Activated CD4-positive, alpha-beta T cell treated with anti-CD3 and anti-CD28 coated beads, Interleukin-2, amount 10 ng/mL, durations not matched to agents 7 days and 5 days (primary cell): ENCODE results near the gene ZNF236. TPM values are rescaled to one million over a fixed set of nuclear protein-coding genes. Genes with fewer than 3 reads are reported as not detected.

Experiments used
- CTCF ChIA-PET: fragments of 350-600 bp; sonication (Branson Sonifier 250); formaldehyde crosslinking; loops from one replicate; lab custom pipeline; 2021; ENCODE audit warnings: antibody characterized with exemption; lab: Charles Lee
- POLR2A ChIA-PET: fragments of 350-600 bp; sonication (Branson Sonifier 250); formaldehyde crosslinking; loops from one replicate; lab custom pipeline; 2021; ENCODE audit warnings: antibody characterized with exemption; lab: Charles Lee
- DNase-seq: peaks from one replicate; pipeline ENCODE4 v3.0.0-alpha.2; 2020
- H3K27ac Mint-ChIP-seq: one replicate; pipeline ENCODE4 v1.8.0; 2021; ENCODE audit warnings: mild to moderate bottlenecking, moderate library complexity, mixed read lengths
- H3K27me3 Mint-ChIP-seq: one replicate; pipeline ENCODE4 v1.8.0; 2021; ENCODE audit warnings: mixed read lengths
- H3K36me3 Mint-ChIP-seq: one replicate; pipeline ENCODE4 v1.8.0; 2021; ENCODE audit warnings: low read depth, mixed read lengths
- H3K4me1 Mint-ChIP-seq: one replicate; pipeline ENCODE4 v1.8.0; 2021; ENCODE audit warnings: mixed read lengths
- H3K4me3 Mint-ChIP-seq: one replicate; pipeline ENCODE4 v1.8.0; 2021; ENCODE audit warnings: mild to moderate bottlenecking, moderate library complexity, mixed read lengths
- H3K9me3 Mint-ChIP-seq: one replicate; pipeline ENCODE4 v1.8.0; 2021; ENCODE audit warnings: mixed read lengths
- total RNA-seq, 2 experiments: library from RNA; stranded (reverse); gene quantifications; one replicate each; pipeline ENCODE4 v1.2.3, GENCODE V29; 2021

ZNF236 gene
- total RNA-seq, 2 experiments from 2014 or later: 23.9 to 27.7 TPM

DNA sequence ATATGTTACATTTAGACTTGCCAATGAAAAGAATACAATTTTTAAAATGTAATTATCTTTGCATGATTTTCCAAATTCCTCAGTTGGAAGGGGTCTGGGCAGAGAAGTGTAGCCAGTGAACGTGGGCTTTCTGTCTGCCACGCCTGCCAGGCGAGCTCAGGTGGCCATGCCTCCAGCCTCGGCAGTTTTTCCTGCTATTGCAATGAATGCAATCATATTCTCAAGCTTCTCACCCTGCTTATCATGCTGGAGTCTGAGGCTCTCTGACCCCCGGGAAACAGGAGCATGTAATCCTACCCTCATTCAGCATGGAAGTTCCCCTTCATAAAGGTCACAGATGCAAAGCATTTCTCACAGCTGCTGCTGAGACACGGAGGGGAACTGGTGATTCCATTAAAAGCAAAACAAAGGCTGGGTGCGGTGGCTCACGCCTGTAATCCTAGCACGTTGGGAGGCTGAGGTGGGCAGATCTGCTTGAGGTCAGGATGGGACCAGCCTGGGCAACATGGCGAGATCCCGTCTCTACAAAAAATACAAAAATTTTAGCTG, 155.4 kb downstream of the ZNF236 start:
- DNase-seq: no peak
- no peaks in the 10 kb centered on the region for H3K36me3 Mint-ChIP-seq
- H3K4me3 Mint-ChIP-seq: no peak overlapping the region
- CTCF ChIA-PET: interaction anchor here (1.6 to 2.1 kb wide), 2 partner anchors 15 to 23 kb away, joined by 4 to 5 read pairs; no protein-coding TSS in a partner anchor
- POLR2A ChIA-PET: no interaction called here
- no peaks in the 10 kb centered on the region for H3K4me1 Mint-ChIP-seq
- H3K27me3 Mint-ChIP-seq: no peaks in the 10 kb centered on the region
- H3K27ac Mint-ChIP-seq: no peak overlapping the region
- no peaks in the 10 kb centered on the region for H3K9me3 Mint-ChIP-seq

GRCh38 chr18:76978616-76979015, 156.3 kb downstream of the ZNF236 start:
- Mint-ChIP-seq H3K9me3 (no peaks in the 10 kb centered on the region), H3K27ac (no peak overlapping the region), H3K36me3 (no peaks in the 10 kb centered on the region), H3K4me1 (peaks cover 4% of the 10 kb centered on the region), H3K27me3 (no peaks in the 10 kb centered on the region), H3K4me3 (no peak overlapping the region)
- POLR2A ChIA-PET: no interaction called here
- CTCF ChIA-PET: interaction anchor here (2.1 kb wide), 1 partner anchor 22 kb away, joined by 4 read pairs; no protein-coding TSS in a partner anchor
- DNase-seq: no peak

DNA sequence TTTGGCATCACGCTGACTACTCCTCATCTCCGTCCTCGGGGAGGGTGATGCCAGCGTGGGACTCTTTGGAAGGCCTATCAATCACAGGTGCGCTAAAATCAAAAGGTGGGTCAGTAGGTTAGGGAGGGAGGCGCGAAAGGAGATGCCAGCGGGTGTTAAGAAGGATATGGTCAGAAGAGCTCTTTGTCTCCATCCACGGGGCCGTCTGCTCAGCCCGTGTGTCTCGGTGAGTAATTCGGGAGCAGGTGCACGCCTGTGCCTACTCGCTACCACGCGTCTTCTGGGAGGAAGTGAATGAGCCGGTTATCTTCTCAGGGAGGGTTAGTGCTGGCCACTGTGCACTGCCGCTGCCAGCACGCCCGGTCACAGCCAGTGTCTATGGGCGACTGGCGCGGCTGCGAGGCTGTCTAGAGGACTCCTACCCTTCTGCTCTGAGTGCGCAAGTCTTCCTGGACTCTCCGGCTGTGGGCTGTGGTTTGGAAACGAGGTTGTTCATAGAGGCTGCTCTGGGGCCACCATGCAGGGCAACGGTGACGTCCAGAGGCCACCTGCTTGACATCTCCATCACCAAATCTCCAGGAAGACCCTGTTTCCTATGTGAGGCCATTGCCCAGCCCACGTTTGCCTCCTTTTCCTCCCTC, 156.9 kb downstream of the ZNF236 start:
- no peak overlapping the region for H3K27ac Mint-ChIP-seq
- H3K27me3 Mint-ChIP-seq: no peaks in the 10 kb centered on the region
- POLR2A ChIA-PET: no interaction called here
- H3K9me3 Mint-ChIP-seq: no peaks in the 10 kb centered on the region
- H3K36me3 Mint-ChIP-seq: no peaks in the 10 kb centered on the region
- CTCF ChIA-PET: no interaction called here
- peaks cover 4% of the 10 kb centered on the region for H3K4me1 Mint-ChIP-seq
- H3K4me3 Mint-ChIP-seq: no peak overlapping the region
- no peak for DNase-seq

DNA sequence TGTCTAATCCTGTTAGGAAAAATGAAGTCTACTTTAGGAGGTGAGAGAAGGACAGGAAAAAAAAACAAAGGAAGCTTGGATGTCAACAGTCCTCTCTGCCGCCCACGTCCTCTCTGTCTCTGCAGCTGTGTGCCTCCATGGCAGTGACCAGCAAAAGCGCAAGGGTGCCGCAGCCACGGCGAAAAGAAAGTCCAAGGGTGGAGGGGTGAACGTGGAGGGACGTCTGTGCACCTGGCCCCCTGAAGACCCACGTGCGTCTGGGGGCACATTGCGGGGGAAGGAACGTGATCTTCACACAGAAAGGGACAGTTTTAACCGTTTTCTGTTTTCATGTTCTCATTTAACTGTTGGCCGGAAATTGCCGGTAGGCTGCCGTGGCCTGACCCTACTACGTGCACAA, 157.5 kb downstream of the ZNF236 start:
- POLR2A ChIA-PET: no interaction called here
- no peak for DNase-seq

DNA sequence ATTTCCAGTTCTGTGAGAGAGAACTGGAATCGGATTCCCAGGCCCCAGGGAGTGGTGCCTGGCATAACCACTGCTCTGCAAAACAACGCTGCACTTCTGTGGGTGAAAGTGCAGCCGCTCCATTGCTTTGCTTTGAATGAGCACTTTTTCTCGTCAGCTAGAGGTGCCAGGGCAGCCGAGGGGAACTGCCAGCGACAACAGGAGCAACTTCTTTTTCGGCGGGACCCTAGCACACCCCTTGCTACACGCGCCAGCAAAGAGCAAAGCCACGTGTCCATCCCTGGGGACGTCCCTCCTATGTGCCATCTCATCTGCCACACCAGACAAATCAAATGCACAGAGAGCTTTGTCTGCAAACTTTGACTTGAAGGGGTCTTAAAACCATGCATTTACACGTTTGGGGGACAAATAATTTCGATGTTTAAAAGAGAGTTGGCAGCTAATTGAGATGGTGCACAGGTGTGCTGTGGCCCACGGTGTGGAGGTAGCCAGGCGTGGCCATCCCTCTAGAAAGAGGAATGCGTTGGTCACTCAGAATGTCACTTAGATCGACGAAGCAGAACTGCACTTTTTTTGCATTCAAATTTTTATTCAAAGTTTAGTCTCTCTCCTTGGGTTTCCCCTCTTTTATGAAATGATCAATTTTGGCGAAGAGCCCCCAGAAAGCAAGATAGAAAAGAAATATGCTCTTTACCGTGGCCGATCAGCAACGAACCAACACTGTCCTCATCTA, 158.5 kb downstream of the ZNF236 start:
- H3K27me3 Mint-ChIP-seq: no peaks in the 10 kb centered on the region
- H3K4me1 Mint-ChIP-seq: peaks cover 4% of the 10 kb centered on the region
- H3K27ac Mint-ChIP-seq: no peak overlapping the region
- H3K4me3 Mint-ChIP-seq: no peak overlapping the region
- no peaks in the 10 kb centered on the region for H3K36me3 Mint-ChIP-seq
- CTCF ChIA-PET: interaction anchor here (1.2 kb wide), 1 partner anchor 19 kb away, joined by 4 read pairs; no protein-coding TSS in a partner anchor
- POLR2A ChIA-PET: no interaction called here
- DNase-seq: no peak
- no peaks in the 10 kb centered on the region for H3K9me3 Mint-ChIP-seq

More for the DNA sequence above, 157.5 kb downstream of the ZNF236 start:
- no peaks in the 10 kb centered on the region for H3K9me3 Mint-ChIP-seq
- H3K27me3 Mint-ChIP-seq: no peaks in the 10 kb centered on the region
- peaks cover 4% of the 10 kb centered on the region for H3K4me1 Mint-ChIP-seq
- CTCF ChIA-PET: interaction anchor here (0.7 kb wide), 1 partner anchor 35 kb away, joined by 3 read pairs; no protein-coding TSS in a partner anchor
- H3K4me3 Mint-ChIP-seq: no peak overlapping the region
- H3K36me3 Mint-ChIP-seq: no peaks in the 10 kb centered on the region
- no peak overlapping the region for H3K27ac Mint-ChIP-seq

DNA sequence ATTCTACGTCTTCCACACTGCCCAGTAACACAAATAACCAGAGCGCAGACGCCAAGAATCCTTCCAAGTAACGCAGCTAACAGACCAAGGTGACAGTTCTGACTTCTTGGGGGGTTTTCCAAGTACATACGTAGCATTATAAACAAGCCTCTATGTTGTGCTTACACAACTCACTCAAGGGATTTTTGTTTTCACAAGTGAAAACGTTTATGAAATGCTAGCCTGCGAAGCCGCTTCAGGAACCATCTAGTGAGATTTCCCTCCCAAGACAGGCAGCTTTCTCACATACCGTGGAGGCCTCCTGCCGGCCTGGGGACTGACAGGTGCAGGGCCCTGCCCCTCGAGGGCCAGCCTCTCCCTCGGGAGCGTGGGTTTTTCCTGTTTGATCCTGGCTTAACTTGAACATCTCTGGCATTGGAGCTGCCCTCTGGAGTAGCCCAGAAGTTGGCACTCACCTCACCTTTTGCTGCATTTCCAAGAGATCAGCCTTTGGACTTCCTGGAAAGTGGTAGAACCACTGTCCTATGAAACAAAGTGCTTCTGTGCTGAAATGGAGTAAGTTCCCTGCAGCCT, 159.1 kb downstream of the ZNF236 start:
- Mint-ChIP-seq H3K9me3 (no peaks in the 10 kb centered on the region), H3K27me3 (no peaks in the 10 kb centered on the region), H3K4me3 (no peak overlapping the region), H3K36me3 (no peaks in the 10 kb centered on the region), H3K4me1 (peaks cover 4% of the 10 kb centered on the region), H3K27ac (no peak overlapping the region)
- POLR2A ChIA-PET: no interaction called here
- CTCF ChIA-PET: interaction anchor here (1.2 kb wide), 1 partner anchor 19 kb away, joined by 4 read pairs; no protein-coding TSS in a partner anchor
- DNase-seq: no peak

DNA sequence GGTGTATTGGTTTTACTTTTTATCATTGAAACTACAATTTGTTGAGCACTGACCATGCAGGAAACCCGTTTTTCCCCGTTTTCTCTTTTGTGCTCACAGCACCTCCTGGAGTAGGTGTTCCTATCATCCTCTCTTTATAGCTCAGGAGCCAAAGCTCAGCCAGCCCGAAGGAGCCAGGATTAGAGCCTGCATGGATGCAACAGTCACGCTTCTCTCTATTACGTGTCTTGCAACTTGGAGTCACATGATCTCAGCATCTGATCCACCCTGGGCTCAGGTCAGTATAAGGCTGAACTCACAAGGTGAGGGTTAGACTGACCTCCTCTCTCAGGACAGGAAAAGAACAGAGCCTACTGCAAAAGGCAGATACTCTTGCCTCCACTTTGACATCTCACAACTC, 159.7 kb downstream of the ZNF236 start:
- POLR2A ChIA-PET: no interaction called here
- DNase-seq: no peak
- Mint-ChIP-seq H3K27ac (no peak overlapping the region), H3K4me1 (peaks cover 4% of the 10 kb centered on the region), H3K9me3 (no peaks in the 10 kb centered on the region), H3K4me3 (no peak overlapping the region), H3K36me3 (no peaks in the 10 kb centered on the region), H3K27me3 (no peaks in the 10 kb centered on the region)
- CTCF ChIA-PET: interaction anchor here (0.9 to 2.4 kb wide), 4 partner anchors 10 to 179 kb away, joined by 3 to 9 read pairs (median 3); no protein-coding TSS in a partner anchor

GRCh38 chr18:76982841-76983583, 160.7 kb downstream of the ZNF236 start:
- H3K36me3 Mint-ChIP-seq: no peaks in the 10 kb centered on the region
- no peaks in the 10 kb centered on the region for H3K27me3 Mint-ChIP-seq
- H3K4me3 Mint-ChIP-seq: no peak overlapping the region
- no peak overlapping the region for H3K27ac Mint-ChIP-seq
- ChIA-PET POLR2A (no interaction called here), CTCF (interaction anchor here (0.6 to 3.6 kb wide), 24 partner anchors 9 to 288 kb away, joined by 3 to 23 read pairs (median 4); no protein-coding TSS in a partner anchor)
- DNase-seq: peak; percentile 87
- peaks cover 4% of the 10 kb centered on the region for H3K4me1 Mint-ChIP-seq
- H3K9me3 Mint-ChIP-seq: no peaks in the 10 kb centered on the region

DNA sequence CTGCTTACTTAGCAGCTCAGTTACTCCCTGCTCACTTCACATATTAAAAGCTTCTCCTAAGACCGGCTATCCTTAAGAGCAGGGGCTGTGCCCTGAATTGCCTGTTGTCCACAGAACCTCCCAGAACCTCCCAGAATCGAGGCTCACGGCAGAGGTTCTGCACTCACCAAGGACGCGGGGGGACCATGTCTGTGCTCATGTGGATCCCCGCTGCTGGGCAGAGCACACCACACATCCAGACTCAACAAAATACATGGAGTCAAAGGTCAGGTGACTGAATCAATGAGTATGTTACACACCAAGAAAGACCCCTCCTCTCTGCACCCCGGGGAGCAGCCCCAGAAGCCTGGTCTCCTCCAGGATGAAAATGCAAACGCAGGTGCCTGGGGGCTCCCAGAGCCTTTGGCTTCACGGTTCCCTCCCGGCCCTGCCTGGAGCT, 161.3 kb downstream of the ZNF236 start:
- ChIA-PET CTCF (interaction anchor here (0.6 to 3.6 kb wide), 18 partner anchors 9 to 228 kb away, joined by 3 to 23 read pairs (median 4); no protein-coding TSS in a partner anchor), POLR2A (no interaction called here)
- Mint-ChIP-seq H3K4me3 (no peak overlapping the region), H3K36me3 (no peaks in the 10 kb centered on the region), H3K4me1 (peaks cover 4% of the 10 kb centered on the region), H3K9me3 (no peaks in the 10 kb centered on the region), H3K27me3 (no peaks in the 10 kb centered on the region), H3K27ac (no peak overlapping the region)
- DNase-seq: no peak

DNA sequence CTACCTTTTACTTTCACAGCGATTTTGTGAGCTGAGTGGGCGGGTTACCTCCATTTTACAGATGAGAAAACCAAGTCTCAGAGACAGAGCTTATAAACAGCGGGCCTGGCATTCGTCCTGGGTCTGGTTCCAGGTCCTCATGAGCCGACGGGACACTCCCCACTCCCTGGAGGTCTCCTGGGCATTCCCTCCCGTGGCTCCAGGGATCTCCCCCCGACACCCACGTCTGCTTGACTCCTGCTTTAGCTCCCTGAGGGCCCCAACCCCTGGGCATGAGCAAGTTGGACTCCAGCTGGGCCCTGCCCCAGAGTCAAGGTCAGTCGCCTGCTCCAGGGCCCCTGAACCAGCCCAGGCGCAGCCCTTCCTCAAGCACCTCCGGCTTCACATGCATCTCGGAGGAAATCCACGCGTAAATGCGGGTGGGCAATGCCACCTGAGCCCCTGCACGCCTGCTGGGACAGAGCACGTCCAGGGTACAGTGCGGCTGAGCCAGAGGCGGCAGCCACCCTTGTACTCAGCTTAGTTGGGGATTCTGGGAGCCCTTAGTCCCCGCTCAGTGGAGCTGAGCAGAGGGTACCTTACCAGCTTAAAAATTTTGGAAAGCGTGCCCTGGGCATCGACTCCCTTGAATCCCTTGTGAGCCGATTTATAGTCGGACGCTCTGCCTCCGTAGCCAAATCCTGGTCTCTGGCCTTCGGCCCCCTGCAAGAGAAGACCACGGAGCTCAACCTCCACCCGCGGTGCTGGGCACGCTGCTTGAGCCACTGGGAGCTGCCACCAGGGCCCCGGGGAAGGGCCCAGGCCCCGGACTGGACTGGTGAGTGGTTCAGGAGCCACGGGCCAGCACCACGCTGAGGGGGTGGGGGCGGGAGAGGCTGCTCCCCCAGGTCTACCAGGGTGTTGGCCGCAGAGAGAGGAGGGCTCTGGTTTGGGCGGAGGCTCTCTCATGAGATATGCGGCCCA, 162.1 kb downstream of the ZNF236 start:
- ChIA-PET CTCF (interaction anchor here (1.1 to 3.6 kb wide), 10 partner anchors 10 to 181 kb away, joined by 3 to 23 read pairs (median 5); no protein-coding TSS in a partner anchor), POLR2A (no interaction called here)
- Mint-ChIP-seq H3K9me3 (no peaks in the 10 kb centered on the region), H3K4me3 (no peak overlapping the region), H3K4me1 (peaks cover 4% of the 10 kb centered on the region), H3K27ac (no peak overlapping the region), H3K27me3 (no peaks in the 10 kb centered on the region), H3K36me3 (no peaks in the 10 kb centered on the region)
- DNase-seq: no peak
